Loucy (cell line): ENCODE measurements around the gene FURIN.

Experiments
- EZH2phosphoT487 ChIP-seq: fragments of 200-600 bp; IDR thresholded peaks from 2 replicates; pipeline ENCODE4 v1.6.1; 2018; ENCODE audit warnings: antibody characterized with exemption, mild to moderate bottlenecking, moderate library complexity, borderline replicate concordance
- TF ChIP-seq, protein P1 (sequence below): fragments of 200-600 bp; sonication (generic); conservative IDR thresholded peaks from 2 replicates; pipeline ENCODE4 v1.5.1; 2014; ENCODE audit warnings: mild to moderate bottlenecking, antibody characterized with exemption, low read length

- TF ChIP-seq, protein P1, sequence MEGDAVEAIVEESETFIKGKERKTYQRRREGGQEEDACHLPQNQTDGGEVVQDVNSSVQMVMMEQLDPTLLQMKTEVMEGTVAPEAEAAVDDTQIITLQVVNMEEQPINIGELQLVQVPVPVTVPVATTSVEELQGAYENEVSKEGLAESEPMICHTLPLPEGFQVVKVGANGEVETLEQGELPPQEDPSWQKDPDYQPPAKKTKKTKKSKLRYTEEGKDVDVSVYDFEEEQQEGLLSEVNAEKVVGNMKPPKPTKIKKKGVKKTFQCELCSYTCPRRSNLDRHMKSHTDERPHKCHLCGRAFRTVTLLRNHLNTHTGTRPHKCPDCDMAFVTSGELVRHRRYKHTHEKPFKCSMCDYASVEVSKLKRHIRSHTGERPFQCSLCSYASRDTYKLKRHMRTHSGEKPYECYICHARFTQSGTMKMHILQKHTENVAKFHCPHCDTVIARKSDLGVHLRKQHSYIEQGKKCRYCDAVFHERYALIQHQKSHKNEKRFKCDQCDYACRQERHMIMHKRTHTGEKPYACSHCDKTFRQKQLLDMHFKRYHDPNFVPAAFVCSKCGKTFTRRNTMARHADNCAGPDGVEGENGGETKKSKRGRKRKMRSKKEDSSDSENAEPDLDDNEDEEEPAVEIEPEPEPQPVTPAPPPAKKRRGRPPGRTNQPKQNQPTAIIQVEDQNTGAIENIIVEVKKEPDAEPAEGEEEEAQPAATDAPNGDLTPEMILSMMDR, result no peak
- TF ChIP-seq EZH2phosphoT487, result no peak
Observed at GRCh38 chr15:90840157-90840855, 28.1 kb upstream of the FURIN start.
